ENCODE measurements around the gene OGFOD2. TPM values are rescaled to one million over a fixed set of nuclear protein-coding genes. Genes with fewer than 3 reads are reported as not detected.
"Not testable (repeated sequence)": the region's sequence is repeated elsewhere in the genome, so short reads cannot be mapped to it uniquely, and the experiment has no call there.

OGFOD2 gene
- total RNA-seq, 4 donors from 2014 or later = 13.3 to 133 (median 16.8) TPM

DNA sequence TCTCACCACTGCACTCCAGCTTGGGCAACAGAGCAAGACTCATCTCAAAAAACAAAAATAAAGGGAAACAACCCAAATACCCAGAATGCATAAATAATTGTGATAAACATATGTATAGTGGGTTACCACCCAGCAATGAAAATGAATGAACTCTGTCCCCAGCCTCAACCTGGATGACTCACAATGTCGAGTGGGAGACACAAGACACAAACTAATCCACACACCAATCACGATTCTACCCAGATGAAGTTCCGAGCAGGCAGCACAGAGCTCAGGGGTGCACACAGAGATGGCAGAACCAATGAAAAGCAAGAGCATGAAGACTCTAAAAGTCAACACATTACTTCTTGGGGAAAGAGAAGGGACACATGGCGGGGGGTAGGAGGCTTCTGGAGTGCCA, 35.9 kb upstream of the OGFOD2 start:
- Histone ChIP-seq H3K36me3 (no peaks in the 10 kb centered on the region), H3K4me3 (no peak overlapping the region), H3K27ac (no peak overlapping the region), H3K9me3 (no peaks in the 10 kb centered on the region), H3K27me3 (no peaks in the 10 kb centered on the region), H3K4me1 (no peaks in the 10 kb centered on the region)
- intact Hi-C loops (cut with DNase I; ENCODE audit: low total_unique reads) = no loop called here
- TF ChIP-seq, protein P1, sequence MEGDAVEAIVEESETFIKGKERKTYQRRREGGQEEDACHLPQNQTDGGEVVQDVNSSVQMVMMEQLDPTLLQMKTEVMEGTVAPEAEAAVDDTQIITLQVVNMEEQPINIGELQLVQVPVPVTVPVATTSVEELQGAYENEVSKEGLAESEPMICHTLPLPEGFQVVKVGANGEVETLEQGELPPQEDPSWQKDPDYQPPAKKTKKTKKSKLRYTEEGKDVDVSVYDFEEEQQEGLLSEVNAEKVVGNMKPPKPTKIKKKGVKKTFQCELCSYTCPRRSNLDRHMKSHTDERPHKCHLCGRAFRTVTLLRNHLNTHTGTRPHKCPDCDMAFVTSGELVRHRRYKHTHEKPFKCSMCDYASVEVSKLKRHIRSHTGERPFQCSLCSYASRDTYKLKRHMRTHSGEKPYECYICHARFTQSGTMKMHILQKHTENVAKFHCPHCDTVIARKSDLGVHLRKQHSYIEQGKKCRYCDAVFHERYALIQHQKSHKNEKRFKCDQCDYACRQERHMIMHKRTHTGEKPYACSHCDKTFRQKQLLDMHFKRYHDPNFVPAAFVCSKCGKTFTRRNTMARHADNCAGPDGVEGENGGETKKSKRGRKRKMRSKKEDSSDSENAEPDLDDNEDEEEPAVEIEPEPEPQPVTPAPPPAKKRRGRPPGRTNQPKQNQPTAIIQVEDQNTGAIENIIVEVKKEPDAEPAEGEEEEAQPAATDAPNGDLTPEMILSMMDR (IDR thresholded peaks at IDR 0.05) = no peak
- no peak for TF ChIP-seq POLR2A (IDR thresholded peaks at IDR 0.05)
- DNase-seq = no peak

DNA sequence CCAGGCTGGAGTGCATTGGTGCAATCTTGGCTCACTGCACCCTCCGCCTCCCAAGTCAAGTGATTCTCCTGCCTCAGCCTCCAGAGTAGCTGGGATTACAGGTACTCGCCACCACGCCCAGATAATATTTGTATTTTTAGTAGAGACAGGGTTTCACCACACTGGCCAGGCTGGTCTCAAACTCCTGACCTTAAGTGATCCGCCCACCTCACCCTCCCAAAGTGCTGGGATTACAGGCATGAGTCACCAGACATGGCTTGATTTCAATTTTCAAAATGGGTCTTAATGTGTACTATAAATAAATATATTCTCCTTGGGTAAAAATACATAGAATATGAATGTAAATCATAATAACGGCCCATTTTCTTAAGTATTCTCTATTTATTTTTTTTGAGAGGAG, 33.7 kb upstream of the OGFOD2 start:
- H3K27me3 ChIP-seq = not testable (repeated sequence)

DNA sequence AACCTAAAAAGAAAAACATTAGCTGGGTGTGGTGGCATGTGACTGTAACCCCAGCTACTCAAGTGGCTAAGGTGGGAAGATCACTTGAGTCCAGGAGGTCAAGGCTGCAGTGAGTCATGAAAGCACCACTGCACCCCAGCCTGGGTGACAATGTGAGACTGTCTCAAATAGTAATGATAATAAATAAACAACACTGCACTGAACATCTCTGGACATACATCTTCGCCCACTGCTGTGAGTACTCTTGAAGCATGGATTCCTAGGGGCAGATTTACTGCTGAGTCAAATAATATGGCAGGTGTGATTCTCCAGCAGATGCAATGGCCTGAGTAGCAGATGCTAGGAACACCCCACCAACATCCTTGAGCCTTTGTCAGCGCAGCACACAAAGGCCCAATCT, 32.4 kb upstream of the OGFOD2 start:
- Histone ChIP-seq H3K36me3 (no peaks in the 10 kb centered on the region), H3K27ac (peak overlapping the region; percentile 38 to 68), H3K4me3 (no peak overlapping the region), H3K27me3 (no peaks in the 10 kb centered on the region), H3K9me3 (no peaks in the 10 kb centered on the region), H3K4me1 (no peaks in the 10 kb centered on the region)
- no peak for DNase-seq
- intact Hi-C loops (cut with DNase I; ENCODE audit: low total_unique reads) = no loop called here
- no peak for TF ChIP-seq POLR2A (IDR thresholded peaks at IDR 0.05)
- TF ChIP-seq, protein P1 (IDR thresholded peaks at IDR 0.05) = no peak

More for the DNA sequence above, 33.7 kb upstream of the OGFOD2 start:
- intact Hi-C loops (cut with DNase I; ENCODE audit: low total_unique reads); H3K27ac ChIP-seq; H3K4me1 ChIP-seq; H3K4me3 ChIP-seq; H3K9me3 ChIP-seq; H3K36me3 ChIP-seq; DNase-seq: not testable (repeated sequence)

DNA sequence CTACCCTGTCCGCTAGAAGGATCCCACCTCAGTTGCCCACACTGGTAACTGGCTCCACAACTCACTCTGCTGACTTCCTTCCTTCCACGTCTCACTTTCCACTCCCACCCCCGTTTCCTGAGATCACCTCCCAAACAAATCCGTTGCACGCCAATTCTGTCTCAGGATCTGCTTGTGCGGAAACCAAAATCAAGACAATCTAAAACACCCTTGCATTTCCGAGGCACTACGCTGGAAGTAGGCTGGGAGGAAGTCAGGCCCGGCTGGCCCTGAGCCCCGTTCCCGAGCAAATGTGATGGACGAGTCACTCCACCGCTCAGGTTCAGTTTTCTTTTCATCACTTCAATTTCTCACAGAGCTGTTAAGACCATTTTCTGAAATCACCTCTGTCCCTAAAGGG, 31.8 kb upstream of the OGFOD2 start:
- H3K9me3 ChIP-seq = no peaks in the 10 kb centered on the region
- H3K27ac ChIP-seq = peak overlapping the region; percentile 38 to 68
- H3K36me3 ChIP-seq = no peaks in the 10 kb centered on the region
- TF ChIP-seq POLR2A (IDR thresholded peaks at IDR 0.05) = no peak
- TF ChIP-seq, protein P1 (IDR thresholded peaks at IDR 0.05) = no peak
- no peaks in the 10 kb centered on the region for H3K27me3 ChIP-seq
- DNase-seq = no peak
- no peaks in the 10 kb centered on the region for H3K4me1 ChIP-seq
- intact Hi-C loops (cut with DNase I; ENCODE audit: low total_unique reads) = no loop called here
- no peak overlapping the region for H3K4me3 ChIP-seq

DNA sequence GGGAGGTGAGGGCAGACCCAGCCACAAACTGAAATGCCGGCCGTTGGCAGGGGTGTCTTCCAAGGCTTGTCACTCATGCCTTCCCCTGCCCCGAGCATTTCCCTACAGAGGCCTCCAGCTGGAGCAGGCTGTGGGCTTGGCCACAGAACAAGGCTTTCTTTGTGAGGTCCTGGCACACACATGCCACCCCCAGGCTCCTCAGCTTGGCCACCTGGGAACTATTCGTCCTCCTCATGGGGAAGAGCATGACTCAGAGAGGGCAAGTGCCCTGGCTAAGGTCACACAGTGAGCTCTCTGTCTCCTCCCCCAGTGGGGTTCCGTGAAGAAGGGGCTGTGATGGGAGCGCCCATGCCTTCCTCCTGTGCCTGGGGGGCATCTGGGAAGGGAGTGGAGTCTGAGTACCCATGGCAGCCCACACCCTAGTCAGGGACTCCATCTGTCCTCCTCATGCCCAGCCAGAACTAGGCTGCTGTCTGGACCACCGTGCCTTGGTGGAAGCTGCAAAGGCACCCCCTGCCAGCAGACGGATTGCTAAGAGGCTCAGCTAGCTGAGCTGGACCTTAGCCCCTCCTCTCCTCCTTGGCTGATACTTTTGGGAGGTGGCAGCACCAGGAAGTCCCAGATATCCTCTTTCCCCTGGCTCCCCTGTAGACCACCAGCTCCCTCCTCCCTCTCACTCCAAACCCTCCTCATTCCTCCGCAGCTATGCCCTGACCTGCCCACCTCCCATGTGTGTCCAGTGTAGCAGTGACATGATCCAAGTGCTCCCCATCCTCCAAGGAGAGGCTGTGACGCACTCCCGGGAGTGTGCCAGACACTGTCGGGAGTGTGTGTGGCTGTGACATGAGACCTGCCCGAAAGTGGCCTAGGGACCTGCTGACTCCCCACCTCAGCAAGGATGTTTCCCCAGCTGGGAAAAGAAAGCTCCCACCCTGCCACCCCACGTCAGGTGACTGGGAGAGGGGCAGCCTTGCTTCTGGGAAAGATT, 30.1 kb upstream of the OGFOD2 start:
- H3K4me3 ChIP-seq = no peak overlapping the region
- no peaks in the 10 kb centered on the region for H3K27me3 ChIP-seq
- H3K36me3 ChIP-seq = no peaks in the 10 kb centered on the region
- H3K4me1 ChIP-seq = no peaks in the 10 kb centered on the region
- DNase-seq = no peak
- intact Hi-C loops (cut with DNase I; ENCODE audit: low total_unique reads) = no loop called here
- H3K9me3 ChIP-seq = no peaks in the 10 kb centered on the region
- peak overlapping the region; percentile 7 to 68 for H3K27ac ChIP-seq
- no peak for TF ChIP-seq POLR2A (IDR thresholded peaks at IDR 0.05)
- TF ChIP-seq, protein P1 (IDR thresholded peaks at IDR 0.05) = no peak
